GM23338 (cell line): ENCODE measurements around the gene RIPOR3. TPM values are rescaled to one million over a fixed set of nuclear protein-coding genes. Genes with fewer than 3 reads are reported as not detected.

ENCODE experiments used
- ATAC-seq: fragments of 200-7000 bp; cut with Tn5 transposase; 3 replicates; pipeline ENCODE4 v1.9.1; 2020
- DNase-seq: peaks from one replicate; pipeline ENCODE4 v3.0.0-alpha.2; 2015; ENCODE audit warnings: low spot score
- H2AFZ ChIP-seq: fragments of 200-600 bp; sonication (generic); 2 replicates; pipeline ENCODE4 v1.8.0; 2016; ENCODE audit warnings: antibody characterized with exemption, mild to moderate bottlenecking, moderate library complexity
- H3F3A ChIP-seq: fragments of 200-600 bp; sonication (generic); replicated peaks from 2 replicates; pipeline ENCODE4 v1.8.0; 2017; ENCODE audit warnings: antibody characterized with exemption, mixed run types, low read depth
- H3K27ac ChIP-seq: fragments of 200-600 bp; sonication (generic); 2 replicates; pipeline ENCODE4 v1.6.1; 2016; ENCODE audit warnings: low read depth
- H3K27me3 ChIP-seq: fragments of 200-600 bp; sonication (generic); 2 replicates; pipeline ENCODE4 v1.8.0; 2016; ENCODE audit warnings: mild to moderate bottlenecking, mixed run types, moderate library complexity; ENCODE audit not compliant: insufficient read depth
- H3K36me3 ChIP-seq: fragments of 200-600 bp; sonication (generic); 2 replicates; pipeline ENCODE4 v1.8.0; 2016; ENCODE audit warnings: mild to moderate bottlenecking; ENCODE audit not compliant: insufficient read depth
- H3K4me1 ChIP-seq: fragments of 200-600 bp; sonication (generic); 2 replicates; pipeline ENCODE4 v1.8.0; 2016; ENCODE audit warnings: mild to moderate bottlenecking, moderate library complexity; ENCODE audit not compliant: insufficient read depth
- H3K4me2 ChIP-seq: fragments of 200-600 bp; sonication (generic); 2 replicates; pipeline ENCODE4 v1.7.1; 2017; ENCODE audit warnings: mixed run types
- H3K4me3 ChIP-seq: fragments of 200-600 bp; sonication (generic); 2 replicates; pipeline ENCODE4 v1.6.1; 2016; ENCODE audit warnings: mixed run types
- H3K79me2 ChIP-seq: fragments of 200-600 bp; sonication (generic); replicated peaks from 2 replicates; pipeline ENCODE4 v1.8.0; 2017; ENCODE audit warnings: mild to moderate bottlenecking; ENCODE audit not compliant: insufficient read depth
- H3K9me2 ChIP-seq: fragments of 200-600 bp; sonication (generic); 2 replicates; pipeline ENCODE4 v1.8.0; 2017; ENCODE audit not compliant: insufficient read depth
- H4K20me1 ChIP-seq: fragments of 200-600 bp; sonication (generic); replicated peaks from 2 replicates; pipeline ENCODE4 v1.8.0; 2017; ENCODE audit warnings: mild to moderate bottlenecking; ENCODE audit not compliant: insufficient read depth
- H3K27ac Mint-ChIP-seq: 2 replicates; pipeline ENCODE4 v1.8.0; 2020; ENCODE audit warnings: inconsistent platforms, mild to moderate bottlenecking, moderate library complexity, mixed read lengths
- H3K27me3 Mint-ChIP-seq: 3 replicates; pipeline ENCODE4 v1.8.0; 2022; ENCODE audit warnings: low read depth, mild to moderate bottlenecking, moderate library complexity, mixed read lengths, inconsistent platforms; ENCODE audit not compliant: insufficient read depth, poor library complexity
- H3K36me3 Mint-ChIP-seq: 3 replicates; pipeline ENCODE4 v1.8.0; 2021; ENCODE audit warnings: low read depth, mild to moderate bottlenecking, inconsistent platforms, moderate library complexity, mixed read lengths
- H3K4me1 Mint-ChIP-seq: 3 replicates; pipeline ENCODE4 v1.8.0; 2020; ENCODE audit warnings: mild to moderate bottlenecking, inconsistent platforms, mixed read lengths
- H3K4me3 Mint-ChIP-seq: 3 replicates; pipeline ENCODE4 v1.8.0; 2021; ENCODE audit warnings: moderate library complexity, mild to moderate bottlenecking, inconsistent platforms, mixed read lengths
- H3K9me3 Mint-ChIP-seq: 3 replicates; pipeline ENCODE4 v1.8.0; 2020; ENCODE audit warnings: moderate library complexity, mild to moderate bottlenecking, inconsistent platforms, mixed read lengths
- CREB1 ChIP-seq: fragments of 250-450 bp; sonication (Bioruptor Pico); IDR thresholded peaks from 2 replicates; pipeline ENCODE4 v1.5.0; 2020; ENCODE audit warnings: low read depth, mild to moderate bottlenecking, moderate library complexity
- EZH2 ChIP-seq: fragments of 200-600 bp; sonication (generic); IDR thresholded peaks from one replicate; pipeline ENCODE4 v1.8.0; 2017; ENCODE audit warnings: antibody characterized with exemption, mild to moderate bottlenecking, low read depth; ENCODE audit not compliant: unreplicated experiment
- EZH2phosphoT487 ChIP-seq: fragments of 200-600 bp; sonication (generic); IDR thresholded peaks from one replicate; pipeline ENCODE4 v1.8.1; 2018; ENCODE audit warnings: antibody characterized with exemption; ENCODE audit not compliant: unreplicated experiment
- JUNB ChIP-seq: IDR thresholded peaks from one replicate; pipeline ENCODE4 v1.6.1; 2016; ENCODE audit warnings: antibody characterized with exemption; ENCODE audit not compliant: unreplicated experiment
- NANOG ChIP-seq: IDR thresholded peaks from 2 replicates; pipeline ENCODE4 v1.6.1; 2016; ENCODE audit warnings: antibody characterized with exemption, borderline replicate concordance
- POLR2AphosphoS5 ChIP-seq: IDR thresholded peaks from 2 replicates; pipeline ENCODE4 v1.6.1; 2016; ENCODE audit warnings: antibody characterized with exemption, low read depth
- STAT1 ChIP-seq: IDR thresholded peaks from one replicate; pipeline ENCODE4 v1.6.1; 2016; ENCODE audit warnings: antibody characterized with exemption; ENCODE audit not compliant: unreplicated experiment
- ZNF114 ChIP-seq: fragments of 250-450 bp; sonication (Bioruptor Pico); IDR thresholded peaks from 2 replicates; pipeline ENCODE4 v1.5.0; 2020; ENCODE audit warnings: mild to moderate bottlenecking, moderate library complexity
- ZNF331 ChIP-seq: fragments of 250-450 bp; sonication (Bioruptor Pico); IDR thresholded peaks from 2 replicates; pipeline ENCODE4 v1.5.0; 2020; ENCODE audit warnings: low read depth, mild to moderate bottlenecking, moderate library complexity
- polyA plus RNA-seq: library from polyadenylated mRNA; unstranded; fragments of >200 nt; fragmentation: Nextera tagmentation; extraction: Ambion mirVana; gene quantifications from 2 replicates; pipeline ENCODE4 v1.2.1, GENCODE V29; 2016
- total RNA-seq: library from RNA; depleted of rRNA; stranded (reverse); fragments of >200 nt; shearing (Covaris generic); gene quantifications from 2 replicates; pipeline ENCODE4 v1.2.3, GENCODE V29; 2014
- TF ChIP-seq, protein P1 (sequence below): fragments of 250-450 bp; sonication (Bioruptor Pico); IDR thresholded peaks from 2 replicates; pipeline ENCODE4 v1.5.0; 2020; ENCODE audit warnings: mild to moderate bottlenecking, moderate library complexity
- TF ChIP-seq, protein P2 (sequence below): IDR thresholded peaks from one replicate; pipeline ENCODE4 v1.6.1; 2018; ENCODE audit warnings: antibody characterized with exemption; ENCODE audit not compliant: unreplicated experiment

Gene RIPOR3
- total and polyA plus RNA-seq, 2 experiments from 2014 or later = 4.9 to 6.3 TPM

DNA sequence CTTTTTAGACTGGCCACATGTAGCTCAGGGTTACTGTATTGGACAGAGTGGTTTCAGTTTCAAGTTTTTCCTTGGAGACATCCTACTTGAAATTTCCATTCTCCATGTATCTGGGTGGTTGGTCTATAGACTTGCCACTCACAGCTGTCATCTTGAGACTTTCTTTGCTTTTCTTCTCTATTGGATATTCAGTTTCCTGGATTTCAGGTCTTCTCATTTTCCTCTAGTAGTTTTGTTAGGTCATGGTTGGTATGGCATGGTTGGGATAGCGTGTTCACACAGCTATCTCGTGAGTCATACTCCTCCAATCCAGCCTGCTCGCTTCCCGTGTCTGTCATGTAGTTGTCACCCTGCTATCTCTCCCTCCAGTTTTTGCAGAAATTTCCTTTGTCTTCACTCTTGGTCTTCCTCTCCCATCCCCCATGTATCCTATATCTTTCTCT lies 132.8 kb downstream of the RIPOR3 start (continued):
- TF ChIP-seq, protein P1, sequence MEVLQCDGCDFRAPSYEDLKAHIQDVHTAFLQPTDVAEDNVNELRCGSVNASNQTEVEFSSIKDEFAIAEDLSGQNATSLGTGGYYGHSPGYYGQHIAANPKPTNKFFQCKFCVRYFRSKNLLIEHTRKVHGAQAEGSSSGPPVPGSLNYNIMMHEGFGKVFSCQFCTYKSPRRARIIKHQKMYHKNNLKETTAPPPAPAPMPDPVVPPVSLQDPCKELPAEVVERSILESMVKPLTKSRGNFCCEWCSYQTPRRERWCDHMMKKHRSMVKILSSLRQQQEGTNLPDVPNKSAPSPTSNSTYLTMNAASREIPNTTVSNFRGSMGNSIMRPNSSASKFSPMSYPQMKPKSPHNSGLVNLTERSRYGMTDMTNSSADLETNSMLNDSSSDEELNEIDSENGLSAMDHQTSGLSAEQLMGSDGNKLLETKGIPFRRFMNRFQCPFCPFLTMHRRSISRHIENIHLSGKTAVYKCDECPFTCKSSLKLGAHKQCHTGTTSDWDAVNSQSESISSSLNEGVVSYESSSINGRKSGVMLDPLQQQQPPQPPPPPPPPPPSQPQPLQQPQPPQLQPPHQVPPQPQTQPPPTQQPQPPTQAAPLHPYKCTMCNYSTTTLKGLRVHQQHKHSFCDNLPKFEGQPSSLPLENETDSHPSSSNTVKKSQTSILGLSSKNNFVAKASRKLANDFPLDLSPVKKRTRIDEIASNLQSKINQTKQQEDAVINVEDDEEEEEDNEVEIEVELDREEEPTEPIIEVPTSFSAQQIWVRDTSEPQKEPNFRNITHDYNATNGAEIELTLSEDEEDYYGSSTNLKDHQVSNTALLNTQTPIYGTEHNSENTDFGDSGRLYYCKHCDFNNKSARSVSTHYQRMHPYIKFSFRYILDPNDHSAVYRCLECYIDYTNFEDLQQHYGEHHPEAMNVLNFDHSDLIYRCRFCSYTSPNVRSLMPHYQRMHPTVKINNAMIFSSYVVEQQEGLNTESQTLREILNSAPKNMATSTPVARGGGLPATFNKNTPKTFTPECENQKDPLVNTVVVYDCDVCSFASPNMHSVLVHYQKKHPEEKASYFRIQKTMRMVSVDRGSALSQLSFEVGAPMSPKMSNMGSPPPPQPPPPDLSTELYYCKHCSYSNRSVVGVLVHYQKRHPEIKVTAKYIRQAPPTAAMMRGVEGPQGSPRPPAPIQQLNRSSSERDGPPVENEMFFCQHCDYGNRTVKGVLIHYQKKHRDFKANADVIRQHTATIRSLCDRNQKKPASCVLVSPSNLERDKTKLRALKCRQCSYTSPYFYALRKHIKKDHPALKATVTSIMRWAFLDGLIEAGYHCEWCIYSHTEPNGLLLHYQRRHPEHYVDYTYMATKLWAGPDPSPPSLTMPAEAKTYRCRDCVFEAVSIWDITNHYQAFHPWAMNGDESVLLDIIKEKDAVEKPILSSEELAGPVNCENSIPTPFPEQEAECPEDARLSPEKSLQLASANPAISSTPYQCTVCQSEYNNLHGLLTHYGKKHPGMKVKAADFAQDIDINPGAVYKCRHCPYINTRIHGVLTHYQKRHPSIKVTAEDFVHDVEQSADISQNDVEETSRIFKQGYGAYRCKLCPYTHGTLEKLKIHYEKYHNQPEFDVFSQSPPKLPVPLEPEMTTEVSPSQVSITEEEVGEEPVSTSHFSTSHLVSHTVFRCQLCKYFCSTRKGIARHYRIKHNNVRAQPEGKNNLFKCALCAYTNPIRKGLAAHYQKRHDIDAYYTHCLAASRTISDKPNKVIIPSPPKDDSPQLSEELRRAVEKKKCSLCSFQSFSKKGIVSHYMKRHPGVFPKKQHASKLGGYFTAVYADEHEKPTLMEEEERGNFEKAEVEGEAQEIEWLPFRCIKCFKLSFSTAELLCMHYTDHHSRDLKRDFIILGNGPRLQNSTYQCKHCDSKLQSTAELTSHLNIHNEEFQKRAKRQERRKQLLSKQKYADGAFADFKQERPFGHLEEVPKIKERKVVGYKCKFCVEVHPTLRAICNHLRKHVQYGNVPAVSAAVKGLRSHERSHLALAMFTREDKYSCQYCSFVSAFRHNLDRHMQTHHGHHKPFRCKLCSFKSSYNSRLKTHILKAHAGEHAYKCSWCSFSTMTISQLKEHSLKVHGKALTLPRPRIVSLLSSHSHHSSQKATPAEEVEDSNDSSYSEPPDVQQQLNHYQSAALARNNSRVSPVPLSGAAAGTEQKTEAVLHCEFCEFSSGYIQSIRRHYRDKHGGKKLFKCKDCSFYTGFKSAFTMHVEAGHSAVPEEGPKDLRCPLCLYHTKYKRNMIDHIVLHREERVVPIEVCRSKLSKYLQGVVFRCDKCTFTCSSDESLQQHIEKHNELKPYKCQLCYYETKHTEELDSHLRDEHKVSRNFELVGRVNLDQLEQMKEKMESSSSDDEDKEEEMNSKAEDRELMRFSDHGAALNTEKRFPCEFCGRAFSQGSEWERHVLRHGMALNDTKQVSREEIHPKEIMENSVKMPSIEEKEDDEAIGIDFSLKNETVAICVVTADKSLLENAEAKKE (CRISPR knock-in tag) = no peak
- TF ChIP-seq NANOG = no peak
- no peak for TF ChIP-seq CREB1

DNA sequence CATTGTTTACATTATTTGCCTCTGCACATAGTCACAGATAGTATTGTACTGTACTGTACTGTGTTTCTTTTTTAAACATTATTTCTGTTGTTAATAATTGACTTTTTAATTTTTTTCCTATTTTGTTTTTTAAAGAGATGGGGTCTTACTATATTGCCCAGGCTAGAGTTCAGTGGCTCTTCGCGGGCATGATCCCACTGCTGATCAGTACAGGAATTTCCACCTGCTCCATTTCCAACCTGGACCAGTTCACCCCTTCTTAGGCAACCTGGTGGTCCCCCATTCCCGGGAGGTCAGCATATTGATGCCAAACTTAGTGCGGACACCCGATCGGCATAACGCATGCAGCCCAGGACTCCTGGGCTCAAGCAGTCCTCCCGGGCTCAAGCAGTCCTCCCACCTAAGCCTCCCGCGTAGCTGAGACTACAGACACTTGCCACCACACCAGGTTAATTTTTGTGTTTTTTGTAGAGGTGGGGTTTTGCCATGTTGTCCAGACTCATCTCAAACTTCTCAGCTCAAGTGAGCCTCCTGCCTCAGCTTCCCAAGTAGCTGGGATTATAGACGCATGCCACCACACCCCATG lies 133.7 kb downstream of the RIPOR3 start:
- no peak overlapping the region for H3K4me3 ChIP-seq
- no peaks in the 10 kb centered on the region for H3K36me3 ChIP-seq
- Mint-ChIP-seq H3K4me3 (no peak overlapping the region), H3K27ac (no peak overlapping the region), H3K4me1 (no peaks in the 10 kb centered on the region; the same call in 2 of the 3 replicates), H3K36me3 (peaks cover 6% of the 10 kb centered on the region; the same call in 2 of the 3 replicates), H3K27me3 (no peaks in the 10 kb centered on the region), H3K9me3 (no peaks in the 10 kb centered on the region)
- no peak overlapping the region for H2AFZ ChIP-seq
- no peaks in the 10 kb centered on the region for H3K4me1 ChIP-seq
- no peaks in the 10 kb centered on the region for H3K9me2 ChIP-seq
- no peaks in the 10 kb centered on the region for H3K27me3 ChIP-seq
- no peaks in the 10 kb centered on the region for H3F3A ChIP-seq
- DNase-seq = no peak
- ATAC-seq = no peak
- no peak overlapping the region for H3K4me2 ChIP-seq
- H4K20me1 ChIP-seq = peaks cover 7% of the 10 kb centered on the region; the same call in 1 of the 2 replicates
- no peak overlapping the region for H3K27ac ChIP-seq
- peaks cover 32% of the 10 kb centered on the region for H3K79me2 ChIP-seq
- TF ChIP-seq JUNB (no peak), POLR2AphosphoS5 (no peak), NANOG (no peak), EZH2phosphoT487 (no peak), CREB1 (no peak), ZNF331 (CRISPR knock-in tag) (no peak), EZH2 (no peak), STAT1 (no peak), ZNF114 (CRISPR knock-in tag) (no peak)
- TF ChIP-seq, protein P2, sequence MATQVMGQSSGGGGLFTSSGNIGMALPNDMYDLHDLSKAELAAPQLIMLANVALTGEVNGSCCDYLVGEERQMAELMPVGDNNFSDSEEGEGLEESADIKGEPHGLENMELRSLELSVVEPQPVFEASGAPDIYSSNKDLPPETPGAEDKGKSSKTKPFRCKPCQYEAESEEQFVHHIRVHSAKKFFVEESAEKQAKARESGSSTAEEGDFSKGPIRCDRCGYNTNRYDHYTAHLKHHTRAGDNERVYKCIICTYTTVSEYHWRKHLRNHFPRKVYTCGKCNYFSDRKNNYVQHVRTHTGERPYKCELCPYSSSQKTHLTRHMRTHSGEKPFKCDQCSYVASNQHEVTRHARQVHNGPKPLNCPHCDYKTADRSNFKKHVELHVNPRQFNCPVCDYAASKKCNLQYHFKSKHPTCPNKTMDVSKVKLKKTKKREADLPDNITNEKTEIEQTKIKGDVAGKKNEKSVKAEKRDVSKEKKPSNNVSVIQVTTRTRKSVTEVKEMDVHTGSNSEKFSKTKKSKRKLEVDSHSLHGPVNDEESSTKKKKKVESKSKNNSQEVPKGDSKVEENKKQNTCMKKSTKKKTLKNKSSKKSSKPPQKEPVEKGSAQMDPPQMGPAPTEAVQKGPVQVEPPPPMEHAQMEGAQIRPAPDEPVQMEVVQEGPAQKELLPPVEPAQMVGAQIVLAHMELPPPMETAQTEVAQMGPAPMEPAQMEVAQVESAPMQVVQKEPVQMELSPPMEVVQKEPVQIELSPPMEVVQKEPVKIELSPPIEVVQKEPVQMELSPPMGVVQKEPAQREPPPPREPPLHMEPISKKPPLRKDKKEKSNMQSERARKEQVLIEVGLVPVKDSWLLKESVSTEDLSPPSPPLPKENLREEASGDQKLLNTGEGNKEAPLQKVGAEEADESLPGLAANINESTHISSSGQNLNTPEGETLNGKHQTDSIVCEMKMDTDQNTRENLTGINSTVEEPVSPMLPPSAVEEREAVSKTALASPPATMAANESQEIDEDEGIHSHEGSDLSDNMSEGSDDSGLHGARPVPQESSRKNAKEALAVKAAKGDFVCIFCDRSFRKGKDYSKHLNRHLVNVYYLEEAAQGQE = no peak
